UCSD-AML1 (cell line): ENCODE measurements around the gene TMEM119.
"Not testable (repeated sequence)": the region's sequence is repeated elsewhere in the genome, so short reads cannot be mapped to it uniquely, and the experiment has no call there.

Source experiments
- DNase-seq: peaks from one replicate; lab custom pipeline; 2025; ENCODE audit not compliant: unreplicated experiment; lab: John Stamatoyannopoulos, UW

The TMEM119 gene

DNA sequence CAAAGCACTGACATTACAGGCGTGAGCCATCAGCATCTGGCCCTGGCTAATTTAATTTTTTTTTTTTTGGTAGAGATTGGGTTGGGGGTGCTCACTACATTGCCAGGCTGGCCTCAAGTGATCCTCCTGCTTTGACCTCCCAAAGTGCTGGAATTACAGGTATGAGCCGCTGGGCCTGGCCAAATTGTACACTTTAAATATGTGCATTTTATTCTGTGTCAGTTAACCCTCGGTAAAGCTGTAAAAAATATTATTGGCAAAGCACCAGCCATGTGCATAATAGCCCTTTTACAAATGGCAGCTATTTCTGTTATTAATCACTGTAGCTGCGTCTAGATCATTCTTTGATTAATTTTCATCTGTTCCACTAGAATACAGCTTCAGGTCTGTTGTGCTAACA lies 12.0 kb downstream of the TMEM119 start:
- no peak for DNase-seq

DNA sequence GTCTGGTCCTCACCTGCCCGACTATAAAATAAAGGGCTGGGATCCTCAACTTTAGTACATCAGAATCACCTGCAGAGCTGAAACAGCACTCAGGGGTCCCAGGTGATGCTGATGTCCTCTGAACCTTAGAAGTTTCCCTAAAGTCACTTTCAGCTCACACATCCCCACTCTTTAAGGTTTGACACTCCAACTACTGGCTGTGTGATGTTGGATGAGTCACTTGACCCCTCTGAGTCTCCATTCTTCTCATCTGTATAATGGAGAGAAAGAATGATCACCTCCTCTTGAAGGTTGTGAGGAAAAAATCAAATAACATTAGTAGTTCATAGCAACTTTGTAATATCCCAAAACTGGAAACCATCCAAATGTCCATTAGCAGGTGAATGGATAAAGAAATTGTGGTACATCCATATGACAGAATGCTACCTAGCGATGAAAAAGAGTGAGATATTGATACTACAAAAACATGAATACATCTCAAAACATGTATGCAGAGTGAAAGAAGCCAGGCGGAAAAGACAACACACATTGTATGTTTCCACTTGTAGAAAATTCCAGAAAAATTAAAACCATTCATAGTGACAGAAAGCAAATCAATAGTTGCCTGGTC lies 13.3 kb downstream of the TMEM119 start:
- DNase-seq = no peak

DNA sequence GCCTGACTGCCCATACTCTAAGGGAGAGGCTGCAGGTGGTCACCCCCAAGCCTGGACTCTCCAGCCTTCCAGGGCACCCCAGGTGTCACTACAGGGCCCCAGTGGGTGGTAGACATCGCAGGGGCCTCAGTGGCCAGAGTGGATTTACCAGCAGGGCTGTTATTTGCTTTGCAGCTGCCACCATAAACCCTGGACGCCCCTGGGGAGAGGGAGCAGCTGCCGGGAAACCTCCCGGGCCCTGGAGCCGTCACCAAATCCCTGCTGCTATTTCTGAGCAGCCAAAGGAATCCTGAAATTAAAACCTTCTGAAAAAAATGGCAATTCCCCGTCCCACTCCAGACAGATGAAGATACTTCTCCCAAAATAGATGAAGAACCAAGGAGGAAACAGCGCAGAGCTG lies 13.9 kb downstream of the TMEM119 start:
- no peak for DNase-seq

DNA sequence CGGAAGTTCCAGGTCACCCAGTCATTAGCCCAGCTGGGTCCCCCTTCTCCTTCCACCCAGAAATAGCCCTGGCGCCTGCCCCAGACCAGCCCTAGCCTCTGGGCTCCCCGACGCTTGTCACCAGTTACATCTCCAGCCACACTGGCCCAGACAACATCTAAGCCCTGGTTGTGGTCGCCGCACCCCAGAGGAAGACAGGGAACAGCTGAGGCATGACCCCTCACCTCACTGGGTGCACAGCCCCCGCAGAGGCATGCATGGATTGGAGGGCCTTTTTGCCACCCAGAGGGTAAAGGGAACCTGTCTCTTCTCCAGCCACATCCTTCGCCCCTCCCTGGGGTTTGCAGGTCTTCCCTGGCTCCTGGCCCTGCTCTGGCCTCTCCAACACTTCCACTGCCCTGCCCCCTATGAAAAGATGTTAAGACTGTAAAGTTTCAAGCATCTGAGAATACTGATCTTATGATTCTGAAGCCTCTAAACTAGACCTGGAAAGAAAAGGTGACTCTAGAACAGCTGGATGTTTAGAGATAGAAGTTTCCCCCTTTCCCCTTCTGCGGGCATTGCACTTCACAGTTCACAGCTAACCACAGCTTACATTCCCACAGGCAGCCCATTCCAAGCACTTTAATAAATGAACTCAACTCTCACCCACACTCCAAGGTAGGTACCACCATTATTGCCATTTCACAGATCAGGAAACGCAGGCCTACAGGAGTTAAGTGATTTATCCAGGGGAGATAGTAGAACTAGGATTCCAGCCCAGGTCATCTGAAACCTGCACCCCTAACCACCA lies 14.7 kb downstream of the TMEM119 start:
- no peak for DNase-seq

DNA sequence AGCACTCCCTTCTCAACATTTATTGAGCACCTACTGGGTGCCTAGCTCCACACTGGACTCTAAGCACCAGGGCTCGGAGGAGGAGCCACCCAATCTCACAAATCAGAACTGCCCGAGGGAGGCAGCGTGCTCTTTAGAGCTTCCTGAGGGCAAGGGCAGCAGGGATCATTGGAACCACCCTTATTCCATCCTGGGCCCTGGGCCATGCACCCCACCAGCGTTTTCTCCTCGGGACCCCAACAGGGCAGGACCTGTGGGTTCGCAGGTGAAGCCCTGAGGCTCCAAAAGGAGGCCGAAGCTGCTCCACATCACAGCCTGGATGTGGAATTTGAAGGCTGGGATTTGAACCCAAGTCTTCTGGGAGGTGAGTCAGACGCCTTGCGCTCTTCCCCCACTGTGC lies 15.4 kb downstream of the TMEM119 start:
- DNase-seq = no peak

DNA sequence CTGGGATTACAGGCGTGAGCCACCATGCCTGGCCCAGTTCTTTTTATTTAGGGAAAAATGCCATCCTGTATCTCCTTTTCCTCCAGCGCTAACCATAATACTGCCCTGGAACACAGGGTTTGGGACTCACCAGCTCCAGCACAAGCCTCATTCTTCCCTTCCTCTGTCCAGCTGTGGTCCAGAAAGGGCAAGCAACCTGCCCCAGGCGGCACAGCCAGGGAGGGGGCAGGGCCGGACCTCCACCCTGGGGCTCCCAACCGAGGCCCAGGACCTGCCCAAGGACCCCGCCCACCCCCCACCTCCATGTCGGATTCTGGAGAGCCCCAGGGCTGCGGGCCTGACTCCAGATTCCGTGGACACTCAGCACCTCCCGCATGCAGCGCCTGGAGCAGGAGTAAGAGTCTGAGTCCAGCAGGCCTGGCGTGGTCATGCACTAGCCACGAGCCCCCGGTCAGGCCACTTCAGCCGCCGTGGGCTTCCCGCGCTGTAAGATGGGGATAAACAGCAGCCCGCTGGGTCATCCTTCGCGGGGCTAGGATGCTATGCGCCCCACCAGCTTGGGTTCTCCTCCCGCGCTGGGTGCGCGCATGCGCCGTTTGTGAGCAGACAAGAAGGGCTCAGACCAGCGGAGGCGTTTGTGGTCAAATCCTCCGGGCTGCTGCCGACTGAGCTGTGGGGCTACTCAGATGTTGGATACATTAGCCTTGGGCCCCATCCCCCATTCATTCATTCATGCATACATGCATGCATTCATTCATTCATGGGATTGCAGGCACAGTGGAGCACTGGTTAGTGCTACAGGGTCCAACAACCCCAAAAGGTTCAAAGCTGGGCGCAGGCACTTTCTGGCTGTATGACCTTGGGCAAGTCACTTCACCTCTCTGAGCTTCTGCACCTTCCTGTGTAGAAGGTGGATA lies 16.3 kb downstream of the TMEM119 start:
- no peak for DNase-seq

DNA sequence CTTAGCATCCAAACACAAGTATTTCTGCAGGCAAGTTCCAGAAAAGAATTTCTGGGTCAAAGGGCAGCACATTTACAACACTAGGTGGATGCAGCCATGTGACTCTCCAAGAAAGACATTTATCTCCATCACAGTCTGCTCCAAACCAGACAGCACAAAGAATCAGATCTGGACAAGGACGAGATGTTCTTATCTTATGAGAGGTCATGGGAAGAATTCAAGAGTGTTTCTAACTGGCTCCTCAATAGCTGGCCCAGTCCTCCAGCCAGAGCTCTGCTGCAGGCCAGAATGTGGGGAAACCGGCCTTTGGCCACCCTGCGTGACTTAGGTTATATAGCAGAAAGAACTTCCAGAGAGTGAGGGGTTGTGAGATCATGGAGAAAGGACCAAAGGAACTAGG lies 17.4 kb downstream of the TMEM119 start:
- no peak for DNase-seq

DNA sequence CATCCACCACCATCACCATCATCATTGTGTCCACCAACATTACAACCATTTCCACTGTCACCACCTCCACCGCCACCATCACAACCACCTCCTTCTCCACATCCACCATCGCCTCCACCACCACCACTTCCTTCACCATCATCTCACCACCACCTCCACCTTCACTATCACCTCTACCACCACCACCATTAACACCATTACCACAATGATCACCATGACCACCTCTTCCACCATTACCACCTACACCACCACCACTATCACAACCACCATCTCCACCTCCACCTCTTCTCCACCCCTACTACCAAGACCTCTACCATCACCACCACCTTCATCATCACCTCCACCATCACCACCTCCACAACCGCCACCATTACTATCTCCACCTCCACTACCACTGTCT lies 19.1 kb downstream of the TMEM119 start:
- no peak for DNase-seq

DNA sequence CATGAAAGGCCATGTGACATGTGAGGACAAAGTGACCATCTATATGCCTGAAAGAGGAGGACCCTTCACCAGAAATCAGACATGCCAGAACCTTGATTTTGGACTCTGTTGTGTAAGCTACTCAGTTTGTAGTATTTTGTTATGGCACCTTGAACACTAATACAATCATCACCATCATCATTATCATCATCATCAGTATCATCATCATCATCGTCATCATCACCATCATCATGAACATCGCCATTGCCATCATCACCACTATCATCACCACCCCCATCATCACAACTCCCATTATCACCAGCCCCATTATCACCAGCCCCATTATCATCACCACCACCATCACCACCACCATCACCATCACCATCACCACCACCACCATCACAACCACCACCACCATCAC lies 19.6 kb downstream of the TMEM119 start:
- DNase-seq = no peak

DNA sequence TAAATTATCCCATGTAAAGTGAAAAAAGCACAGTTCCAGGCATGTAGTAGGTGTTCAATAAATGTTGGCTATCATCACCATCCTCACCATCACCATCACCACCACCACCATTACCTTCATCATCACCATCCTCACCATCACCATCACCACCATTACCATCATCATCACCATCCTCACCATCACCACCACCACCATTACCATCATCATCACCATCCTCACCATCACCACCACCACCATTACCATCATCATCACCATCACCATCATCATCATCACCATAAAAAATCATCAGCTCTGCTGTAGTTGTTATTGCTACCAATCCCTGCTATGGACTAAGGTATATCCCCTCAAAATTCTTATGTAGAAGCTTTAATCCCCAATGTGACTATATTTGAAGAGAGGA lies 20.4 kb downstream of the TMEM119 start:
- no peak for DNase-seq

DNA sequence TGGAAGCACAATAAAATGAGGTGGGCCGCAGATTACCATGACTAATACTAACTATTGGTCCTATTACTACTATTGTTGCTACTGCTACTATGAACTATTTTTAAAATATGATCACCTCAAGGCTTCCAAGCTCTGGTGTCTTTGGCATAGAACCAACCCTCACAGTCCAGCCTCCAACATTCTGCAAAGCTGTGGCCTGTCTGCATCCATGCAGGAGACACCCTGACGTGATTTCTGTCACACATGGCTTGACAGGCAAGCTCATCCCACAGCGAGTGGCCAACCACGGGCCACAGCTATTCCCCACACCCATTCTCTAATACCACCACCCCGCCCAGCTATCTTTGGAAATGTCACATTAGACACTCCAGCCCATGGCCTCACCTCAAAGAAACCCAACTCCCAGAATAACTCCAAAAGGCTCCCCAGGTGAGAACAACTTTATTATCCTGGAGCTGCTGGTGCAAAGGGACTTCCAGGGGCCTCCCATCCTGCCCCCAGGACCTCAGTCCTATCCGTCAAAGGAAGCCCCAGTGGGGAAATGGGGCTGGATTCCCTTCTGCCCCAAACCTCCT lies 21.1 kb downstream of the TMEM119 start:
- no peak for DNase-seq

DNA sequence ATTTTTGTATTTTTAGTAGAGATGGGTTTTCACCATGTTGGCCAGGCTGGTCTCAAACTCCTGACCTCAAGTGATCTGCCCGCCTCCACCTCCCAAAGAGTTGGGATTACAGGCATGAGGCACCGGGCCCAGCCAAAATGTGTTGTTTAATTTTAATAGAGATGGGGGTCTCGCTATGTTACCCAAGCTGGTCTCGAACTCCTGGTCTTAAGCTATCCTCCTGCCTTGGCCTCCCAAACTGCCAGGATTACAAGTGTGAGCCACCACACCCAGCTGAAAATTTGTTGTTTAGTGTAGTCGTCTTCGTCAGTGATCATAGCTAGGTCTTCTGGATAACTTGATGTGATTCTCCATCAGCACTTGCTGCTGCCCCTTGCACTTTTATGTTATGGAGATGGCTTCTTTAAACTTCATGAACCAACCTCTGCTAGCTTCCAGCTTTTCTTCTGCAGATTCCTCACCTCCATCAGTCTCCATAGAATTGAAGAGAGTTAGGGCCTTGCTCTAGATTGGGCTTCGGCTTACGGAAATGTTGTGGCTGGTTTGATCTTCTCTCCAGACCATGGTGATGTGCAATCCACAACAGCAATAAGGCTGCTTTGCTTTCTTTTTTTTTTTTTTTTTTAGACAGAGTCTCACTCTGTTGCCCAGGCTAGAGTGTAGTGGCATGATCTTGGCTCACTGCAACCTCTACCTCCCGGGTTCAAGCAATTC lies 22.5 kb downstream of the TMEM119 start:
- DNase-seq = no peak

DNA sequence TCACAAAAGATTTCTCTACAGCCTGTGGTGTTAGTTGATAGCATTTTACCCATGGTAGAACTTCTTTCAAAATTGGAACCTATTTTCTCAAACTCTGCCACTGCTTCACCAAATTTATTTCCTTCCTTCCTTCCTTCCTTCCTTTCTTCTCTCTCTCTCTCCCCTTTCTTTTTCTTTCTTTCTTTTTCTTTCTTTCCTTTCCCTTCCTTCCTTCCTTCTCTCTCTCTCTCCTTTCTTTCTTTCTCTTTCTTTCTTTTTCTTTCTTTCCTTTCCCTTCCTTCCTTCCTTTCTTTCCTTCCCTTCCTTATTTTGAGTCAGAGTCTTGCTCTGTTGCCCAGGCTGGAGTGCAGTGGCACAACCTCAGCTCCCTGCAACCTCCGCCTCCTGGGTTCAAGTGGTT lies 23.6 kb downstream of the TMEM119 start:
- DNase-seq = not testable (repeated sequence)

DNA sequence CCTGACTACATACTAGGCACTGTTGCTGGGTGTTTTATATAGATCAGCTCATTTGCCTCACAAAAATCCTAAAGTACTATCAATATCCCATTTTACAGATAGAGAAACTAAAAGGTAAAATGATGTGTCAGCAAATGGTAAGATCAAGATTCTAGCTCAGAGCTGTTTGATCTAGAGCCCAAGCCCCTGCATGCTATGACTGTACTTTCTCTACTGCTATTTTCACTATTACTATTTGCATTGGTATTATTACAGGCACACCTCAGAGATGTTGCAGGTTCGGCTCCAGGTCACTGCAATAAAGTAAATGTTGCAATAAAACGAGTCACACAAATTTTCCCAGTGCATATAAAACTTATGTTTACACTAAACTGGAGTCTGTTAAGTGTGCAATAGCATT lies 24.6 kb downstream of the TMEM119 start:
- DNase-seq = no peak

DNA sequence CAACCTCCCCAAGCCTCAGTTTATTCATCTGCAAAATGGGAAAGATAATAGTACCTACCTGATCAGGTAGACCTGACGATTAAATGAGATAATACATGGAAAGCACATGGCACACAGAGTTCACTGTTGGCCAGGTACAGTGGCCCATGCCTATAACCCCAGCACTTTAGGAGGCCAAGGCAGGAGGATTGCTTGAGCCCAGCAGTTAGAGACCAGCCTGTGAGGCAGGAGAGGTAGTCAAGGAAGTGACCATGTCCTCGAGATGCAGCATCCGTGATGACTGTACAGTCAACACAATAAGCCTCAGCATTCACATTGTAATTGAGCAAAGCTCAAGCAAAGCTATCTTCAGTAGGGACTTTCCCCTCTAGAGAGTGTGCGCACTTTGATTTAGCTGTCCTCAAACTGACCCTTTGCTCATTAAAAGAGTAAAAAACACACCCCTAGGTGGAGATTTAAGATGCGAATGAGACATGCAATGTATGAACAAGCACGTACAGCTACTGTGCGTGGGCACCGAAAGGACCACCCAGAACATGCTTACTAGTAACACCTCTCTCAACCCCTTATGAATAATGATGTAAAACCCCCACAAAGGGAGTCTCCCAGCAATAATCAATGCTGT lies 25.6 kb downstream of the TMEM119 start:
- no peak for DNase-seq

DNA sequence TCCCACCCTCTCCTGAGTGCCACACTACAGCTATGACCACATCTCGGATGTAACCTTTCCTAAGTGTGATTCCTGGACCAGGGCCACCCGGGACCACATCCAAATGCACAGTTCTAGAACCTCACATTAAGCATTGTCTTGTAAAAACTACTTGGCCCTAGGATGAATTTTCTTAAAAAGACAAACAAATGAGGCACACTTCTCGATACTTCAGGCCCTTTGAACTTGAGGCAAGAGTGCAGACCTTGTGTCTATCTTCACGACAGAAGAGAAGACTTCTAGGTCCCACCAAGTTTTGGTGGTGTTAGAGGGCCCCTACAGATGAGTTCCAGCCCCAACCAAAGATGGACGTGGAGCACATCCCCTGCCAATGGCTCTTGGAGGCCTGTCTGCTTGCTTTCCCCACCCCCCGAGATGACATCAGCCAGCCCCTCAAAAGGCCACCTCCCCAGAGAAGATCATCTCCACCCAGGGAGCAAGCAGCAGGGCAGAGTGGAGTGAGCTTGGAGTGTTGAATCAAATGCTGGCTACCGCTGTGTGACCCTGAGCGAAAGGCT lies 26.2 kb downstream of the TMEM119 start:
- DNase-seq = no peak

DNA sequence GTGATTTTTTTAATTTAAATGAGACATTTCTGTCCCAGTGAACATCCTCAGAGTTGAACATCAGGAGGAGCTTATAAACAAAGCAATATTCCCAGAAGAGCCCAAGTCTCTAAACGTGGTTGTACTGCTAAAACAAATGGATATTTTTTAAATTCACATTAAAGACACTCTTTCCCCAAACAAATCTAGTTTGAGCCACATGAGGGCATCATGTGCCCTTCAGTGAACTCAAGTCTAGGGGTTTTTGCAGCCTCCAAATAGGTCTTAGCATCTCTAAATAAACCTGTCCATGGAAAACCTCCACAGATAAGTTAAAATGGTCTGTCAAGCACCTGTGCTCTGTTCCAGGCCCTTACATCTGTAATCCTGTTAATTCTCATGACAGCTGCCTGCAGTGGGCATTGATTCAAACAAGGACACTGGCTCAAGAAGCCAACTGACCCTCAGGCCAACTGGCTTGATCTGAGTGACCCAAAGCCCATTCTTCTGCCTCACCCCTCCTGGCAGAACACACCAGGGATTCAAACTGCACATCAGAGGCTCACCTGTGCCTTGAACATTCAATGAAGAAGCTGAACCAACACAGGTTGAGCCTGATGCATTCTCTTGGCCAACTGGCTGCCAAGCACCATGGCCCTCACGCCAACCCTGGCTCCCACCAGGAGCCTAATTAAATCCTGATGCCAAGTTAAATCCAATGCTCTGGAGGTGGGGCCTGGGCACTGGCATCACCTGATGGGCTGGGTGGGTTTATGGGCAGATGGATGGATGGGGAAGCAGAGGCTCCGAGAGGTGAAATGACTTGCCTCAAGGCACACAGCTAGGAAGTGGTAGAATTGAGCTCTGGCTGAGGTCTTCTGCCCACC lies 26.9 kb downstream of the TMEM119 start:
- no peak for DNase-seq

DNA sequence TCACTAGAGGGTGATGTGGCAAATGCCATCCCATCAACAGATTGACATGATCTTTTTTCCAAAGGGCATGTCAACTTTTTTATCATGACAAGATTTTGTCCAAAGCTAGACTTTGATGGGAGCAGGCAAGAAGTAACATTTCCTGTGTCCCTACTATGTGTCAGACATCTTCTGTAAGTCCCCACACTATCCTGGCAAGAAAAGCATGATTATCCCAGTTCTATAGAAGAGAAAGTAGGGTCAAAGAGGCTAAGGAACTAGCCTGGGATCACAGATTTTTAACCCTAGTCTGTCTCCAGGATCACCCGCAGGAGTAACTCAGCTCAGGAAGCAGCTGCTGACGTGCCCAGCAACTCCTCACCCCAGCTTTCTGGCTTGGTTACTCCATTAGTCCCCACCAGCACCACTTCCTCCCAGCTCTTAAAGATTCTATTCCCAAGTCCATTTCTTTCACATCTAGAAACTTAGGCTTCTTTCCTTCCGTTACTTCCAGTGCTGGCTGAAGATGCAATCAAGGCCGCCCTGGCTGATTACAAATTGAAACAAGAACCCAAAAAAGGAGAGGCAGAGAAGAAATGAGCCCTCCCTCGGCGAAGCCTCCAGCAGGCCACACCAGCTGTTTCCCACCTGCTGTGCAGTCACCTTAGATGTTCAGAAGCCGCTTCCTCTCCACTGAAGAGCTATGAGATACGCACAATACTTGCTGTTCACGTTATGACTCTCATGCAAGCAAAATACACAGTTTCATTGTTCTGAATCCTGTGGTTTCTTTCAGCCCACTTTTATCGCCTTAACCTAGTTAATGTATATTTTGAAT lies 29.3 kb downstream of the TMEM119 start:
- no peak for DNase-seq
